ENCODE data around the gene SORCS1.

The SORCS1 gene

GRCh38 chr10:106992055-106992454 lies 172.5 kb downstream of the SORCS1 start:
- no peak for DNase-seq (ENCODE audit: low read depth, low spot score)

DNA sequence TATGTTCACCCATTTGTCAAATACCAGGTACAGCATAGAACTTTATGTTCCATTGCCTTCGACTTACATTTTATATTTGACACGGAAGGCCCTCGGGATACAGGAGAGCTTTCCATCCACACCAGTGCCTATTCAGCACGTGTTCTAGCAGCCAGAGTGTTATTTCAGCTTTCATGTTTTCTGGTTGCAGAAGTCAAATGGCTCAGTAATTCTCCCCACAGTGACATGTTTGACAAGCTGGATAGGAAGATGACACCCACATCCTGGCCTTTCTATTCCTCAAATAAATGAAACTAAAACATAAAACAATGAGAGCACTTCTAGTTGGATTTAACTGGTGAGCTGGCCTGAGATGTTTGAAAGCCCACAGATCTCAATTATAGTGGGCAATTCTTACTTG lies 173.4 kb downstream of the SORCS1 start:
- DNase-seq (ENCODE audit: low read depth, low spot score), result no peak

DNA sequence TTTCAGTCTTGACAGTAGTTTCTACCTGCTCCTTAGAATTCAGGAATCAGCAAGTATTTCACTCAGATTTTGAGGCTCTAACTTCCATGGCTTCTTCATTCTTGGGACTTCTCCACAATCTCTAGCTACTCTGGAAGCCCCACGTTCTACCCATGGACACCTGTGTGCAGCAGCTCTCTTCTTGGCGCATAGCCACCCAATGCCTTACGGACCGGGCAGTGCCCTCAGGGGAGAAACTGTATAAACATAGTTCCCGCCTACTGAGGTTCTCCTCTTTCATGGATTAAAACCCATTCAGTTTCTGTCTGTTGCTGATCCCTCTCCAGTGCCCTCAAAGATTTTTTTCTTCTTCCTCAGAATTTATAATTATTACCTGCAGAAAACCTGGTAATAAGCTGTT lies 177.1 kb downstream of the SORCS1 start:
- DNase-seq (ENCODE audit: low read depth, low spot score), result no peak

DNA sequence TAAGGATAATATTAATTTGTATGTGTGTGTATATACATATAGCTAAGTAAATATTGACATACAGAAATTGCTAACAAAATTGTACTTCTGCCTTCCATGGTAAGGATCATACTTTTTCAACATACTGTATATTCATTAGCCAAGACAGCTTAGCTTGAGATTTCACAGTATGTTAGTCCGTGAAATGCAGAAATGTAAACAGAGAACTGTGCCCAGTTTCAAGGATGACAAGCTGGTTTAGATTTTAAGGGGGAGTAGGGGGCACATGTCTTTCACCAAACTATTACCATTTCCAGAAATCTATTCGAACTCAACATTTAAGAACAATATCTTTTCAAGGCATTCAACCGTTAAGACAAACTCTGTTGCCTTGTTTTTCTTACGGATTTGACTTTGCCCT lies 182.2 kb downstream of the SORCS1 start:
- DNase-seq (ENCODE audit: low read depth, low spot score), result no peak

GRCh38 chr10:106981452-106982075 lies 182.9 kb downstream of the SORCS1 start:
- DNase-seq (ENCODE audit: low read depth, low spot score), result no peak

GRCh38 chr10:106980495-106981451 lies 183.7 kb downstream of the SORCS1 start:
- DNase-seq (ENCODE audit: low read depth, low spot score), result no peak

DNA sequence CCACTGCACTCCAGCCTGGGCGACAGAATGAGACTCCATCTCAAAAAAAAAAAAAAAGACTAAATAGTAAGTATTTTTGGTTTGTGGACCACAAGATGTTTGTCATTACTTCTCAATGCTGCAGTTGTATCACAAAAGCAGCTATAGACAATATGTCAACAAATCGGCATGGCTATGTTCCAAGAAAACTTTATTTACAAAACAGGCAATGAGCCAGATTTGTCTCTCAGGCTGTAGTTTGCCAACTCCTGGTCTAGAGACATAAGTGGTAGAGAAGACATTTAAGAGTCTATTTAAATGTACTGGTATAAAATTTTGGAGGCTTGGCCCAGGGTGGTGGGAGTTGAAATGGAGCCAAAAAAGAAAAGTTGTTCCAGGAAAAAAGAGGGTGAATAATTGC lies 185.8 kb downstream of the SORCS1 start:
- no peak for DNase-seq (ENCODE audit: low read depth, low spot score)

- DNase-seq (ENCODE audit: low read depth, low spot score), result no peak
These were observed 190.8 kb downstream of the SORCS1 start for GRCh38 chr10:106973716-106974115.

- no peak for DNase-seq (ENCODE audit: low read depth, low spot score)
These were observed 191.2 kb downstream of the SORCS1 start for GRCh38 chr10:106973288-106973687.

DNA sequence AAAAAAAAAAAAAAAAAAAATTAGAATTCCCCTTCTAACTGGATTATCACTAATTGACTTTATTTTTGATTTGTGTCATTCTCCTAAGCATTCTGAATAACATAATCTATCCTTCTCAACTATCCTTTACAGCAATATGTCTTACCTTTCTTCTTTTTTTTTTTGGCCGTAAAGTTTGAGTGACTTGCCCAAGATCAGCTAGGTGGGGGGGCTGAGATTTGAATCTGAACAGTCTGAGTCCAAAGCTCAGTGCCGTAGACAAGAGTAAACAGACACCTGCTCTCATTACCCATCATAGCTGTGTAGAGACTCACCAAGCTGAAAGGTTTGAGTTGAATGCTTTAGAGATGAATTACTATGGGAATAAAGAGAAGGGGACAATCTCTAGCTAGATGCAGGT lies 192.1 kb downstream of the SORCS1 start:
- DNase-seq (ENCODE audit: low read depth, low spot score), result no peak

DNA sequence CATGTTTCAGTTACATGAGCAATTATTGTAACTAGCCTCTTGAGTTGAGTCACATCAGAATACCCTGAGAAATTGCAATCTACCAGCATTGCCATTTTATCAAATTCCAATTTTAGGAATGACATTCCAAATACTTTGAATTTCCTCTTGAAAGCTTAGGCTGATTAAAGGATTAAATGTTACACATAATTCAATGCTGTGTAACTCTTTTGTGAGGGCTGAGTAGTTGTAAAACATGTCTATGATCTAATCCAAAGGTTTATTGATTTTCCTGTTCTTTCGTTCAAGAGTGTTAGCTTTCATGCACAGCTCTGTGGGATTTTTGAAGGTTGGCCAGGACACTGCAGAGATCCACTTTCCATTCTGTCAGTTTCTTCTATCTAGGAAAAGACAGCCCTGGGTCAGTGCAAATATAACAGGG lies 193.1 kb downstream of the SORCS1 start:
- no peak for DNase-seq (ENCODE audit: low read depth, low spot score)

DNA sequence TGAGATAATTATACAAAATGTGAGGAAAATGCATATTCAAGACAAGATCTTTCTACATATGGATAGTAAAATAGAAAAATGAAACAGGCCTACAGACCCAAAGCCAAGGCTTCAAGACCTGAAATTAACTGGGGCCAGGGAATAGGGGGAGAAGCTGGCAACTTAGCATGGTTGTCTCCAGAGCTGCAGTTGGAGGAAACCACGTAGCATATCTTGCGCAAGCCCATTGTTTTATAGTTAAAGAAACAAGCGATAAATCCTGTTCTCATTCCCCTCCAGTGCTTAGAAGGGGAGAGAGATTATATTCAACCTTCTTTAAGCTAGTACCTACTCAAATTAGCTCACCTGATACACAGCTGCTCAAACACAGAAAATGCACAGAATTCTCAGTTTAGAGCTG lies 197.1 kb downstream of the SORCS1 start:
- no peak for DNase-seq (ENCODE audit: low read depth, low spot score)

GRCh38 chr10:106960812-106961211 lies 203.7 kb downstream of the SORCS1 start:
- no peak for DNase-seq (ENCODE audit: low read depth, low spot score)

DNA sequence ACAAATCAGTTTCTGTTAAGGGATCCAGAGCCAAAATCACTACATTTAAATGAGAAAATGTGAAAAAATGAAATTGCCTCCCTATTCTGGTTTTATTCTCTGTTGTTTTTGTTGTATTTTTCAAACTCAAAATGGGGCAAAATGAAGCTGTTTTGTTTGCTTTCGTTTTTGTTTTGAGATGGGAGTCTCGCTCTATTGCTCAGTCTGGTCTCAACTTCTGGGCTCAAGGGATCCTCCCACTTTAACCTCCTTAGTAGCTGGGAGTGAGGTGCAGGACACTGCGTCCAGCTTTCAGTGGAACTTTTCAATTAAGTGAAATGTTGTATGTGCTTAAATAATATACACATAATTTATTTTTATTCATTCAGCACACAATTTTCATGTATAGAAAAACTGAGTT lies 205.0 kb downstream of the SORCS1 start:
- no peak for DNase-seq (ENCODE audit: low read depth, low spot score)

- DNase-seq (ENCODE audit: low read depth, low spot score), result no peak
These were observed 205.7 kb downstream of the SORCS1 start for GRCh38 chr10:106958589-106959361.

DNA sequence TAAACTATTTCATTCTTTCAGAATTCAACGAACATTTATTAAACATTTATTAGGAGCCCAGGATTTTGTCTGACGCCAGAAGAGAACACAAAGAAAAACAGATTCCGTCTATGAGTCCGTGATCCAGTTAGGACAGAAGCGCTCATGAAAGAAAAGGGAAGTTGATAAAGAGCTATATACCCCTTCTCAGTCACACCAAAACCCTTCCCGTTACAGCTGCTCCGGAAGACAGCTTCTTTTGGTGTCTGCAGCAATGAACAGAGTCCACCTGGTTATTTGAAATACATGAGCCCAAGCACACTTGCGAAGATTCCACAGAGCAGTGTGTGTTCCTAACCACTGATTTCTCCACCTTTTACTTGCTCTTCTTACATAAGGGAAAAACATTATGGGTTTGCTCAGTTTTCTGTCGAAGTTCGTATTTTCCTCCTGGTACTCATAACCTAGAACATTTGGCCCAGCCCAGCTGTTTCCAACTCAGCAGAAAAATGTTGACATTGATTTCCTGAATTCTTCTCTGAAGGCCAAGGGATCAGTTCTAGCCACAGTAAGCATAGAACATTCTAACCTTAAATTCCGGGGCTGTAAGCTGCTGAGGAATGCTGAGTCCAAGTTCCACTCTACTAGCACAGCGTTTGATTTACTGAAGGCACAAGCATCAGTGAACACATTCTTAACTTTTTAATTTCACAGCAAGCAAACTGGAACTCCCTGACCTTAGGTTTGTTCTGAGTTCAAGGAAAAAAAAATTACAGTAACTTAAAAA lies 206.5 kb downstream of the SORCS1 start:
- DNase-seq (ENCODE audit: low read depth, low spot score), result no peak

DNA sequence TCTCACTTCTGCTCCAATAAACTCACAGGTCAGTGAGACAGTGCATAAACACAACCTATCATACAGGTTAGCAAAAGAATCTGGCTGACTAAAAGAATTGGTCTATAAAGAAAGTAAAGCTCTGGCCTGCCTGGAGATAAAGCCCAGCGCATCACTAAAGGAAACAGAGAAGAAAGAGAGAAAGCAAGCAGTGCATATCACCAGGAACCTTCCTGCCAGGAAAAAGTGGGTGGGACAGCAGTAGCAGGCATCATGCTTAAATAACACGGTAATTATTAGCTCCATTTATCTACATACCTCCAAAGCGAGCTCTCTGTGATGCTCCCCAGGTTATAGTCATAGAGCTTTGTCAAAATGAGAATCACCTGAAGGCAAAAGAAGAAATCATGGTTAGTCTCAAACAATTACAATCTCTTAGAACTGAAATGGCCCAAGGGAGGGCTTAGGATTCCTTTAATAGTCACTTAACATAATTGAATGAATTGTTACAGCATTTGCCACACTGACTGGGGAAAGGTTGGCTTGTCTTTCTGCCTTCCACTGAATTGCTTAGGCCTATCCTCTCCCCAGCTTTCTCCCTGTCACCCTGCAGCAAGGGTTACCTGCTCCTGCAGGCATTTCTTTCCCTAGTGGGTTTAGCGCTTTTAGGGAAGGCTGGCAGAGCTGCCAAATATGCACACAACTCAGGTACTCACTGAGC lies 208.1 kb downstream of the SORCS1 start:
- no peak for DNase-seq (ENCODE audit: low read depth, low spot score)

GRCh38 chr10:106955133-106955532 lies 209.4 kb downstream of the SORCS1 start:
- no peak for DNase-seq (ENCODE audit: low read depth, low spot score)

GRCh38 chr10:106952033-106952432 lies 212.5 kb downstream of the SORCS1 start:
- no peak for DNase-seq (ENCODE audit: low read depth, low spot score)

- no peak for DNase-seq (ENCODE audit: low read depth, low spot score)
These were observed 214.6 kb downstream of the SORCS1 start for GRCh38 chr10:106949680-106950478.
